ENCODE data around the gene CROT.
A peak's percentile ranks its signal among the peaks of the same experiment; 100 is the strongest.

GRCh38 chr7:87312215-87312865, 33.1 kb upstream of the CROT start:
- TF ChIP-seq POLR2A (IDR thresholded peaks at IDR 0.05) = no peak
- peak; percentile 67 to 99 (median 95) for TF ChIP-seq CTCF (IDR thresholded peaks at IDR 0.05)
